Naive B cell (primary cell): Measurements from ENCODE around the gene HCFC2. TPM values are rescaled to one million over a fixed set of nuclear protein-coding genes. Genes with fewer than 3 reads are reported as not detected.
"Not testable (repeated sequence)": the region's sequence is repeated elsewhere in the genome, so short reads cannot be mapped to it uniquely, and the experiment has no call there.

Experiments
- ATAC-seq, 2 donors: fragments of 150-1000 bp; cut with Tn5 transposase; 2 replicates each; pipeline ENCODE4 v1.10.0; 2021; ENCODE audit warnings: low read depth in 2 of 2, mild to moderate bottlenecking in 2 of 2, moderate library complexity in 2 of 2
- DNase-seq: peaks from one replicate; pipeline ENCODE4 v3.0.0; 2022
- H3K27ac Mint-ChIP-seq, 6 donors: one replicate each; pipeline ENCODE4 v1.8.0; 2020 to 2022; ENCODE audit warnings: mild to moderate bottlenecking in 6 of 6, mixed read lengths in 6 of 6, moderate library complexity in 5 of 6, inconsistent platforms in 2 of 6
- H3K27me3 Mint-ChIP-seq, 3 donors: one replicate each; pipeline ENCODE4 v1.8.0; 2021 to 2022; ENCODE audit warnings: mixed read lengths in 3 of 3, mild to moderate bottlenecking in 1 of 3
- H3K36me3 Mint-ChIP-seq, 2 donors: one replicate each; pipeline ENCODE4 v1.8.0; 2020 to 2022; ENCODE audit warnings: mixed read lengths in 2 of 2, inconsistent platforms in 1 of 2, mild to moderate bottlenecking in 1 of 2
- H3K4me1 Mint-ChIP-seq, 3 donors: one replicate each; pipeline ENCODE4 v1.8.0; 2020 to 2022; ENCODE audit warnings: mixed read lengths in 3 of 3, inconsistent platforms in 1 of 3, mild to moderate bottlenecking in 1 of 3, moderate library complexity in 1 of 3
- H3K4me3 Mint-ChIP-seq, 8 donors: one replicate each; pipeline ENCODE4 v1.8.0; 2020 to 2022; ENCODE audit warnings: mild to moderate bottlenecking in 8 of 8, mixed read lengths in 8 of 8, moderate library complexity in 8 of 8, inconsistent platforms in 2 of 8
- H3K9me3 Mint-ChIP-seq, 7 donors: one replicate each; pipeline ENCODE4 v1.8.0; 2020 to 2022; ENCODE audit warnings: mixed read lengths in 7 of 7, mild to moderate bottlenecking in 5 of 7, inconsistent platforms in 2 of 7, moderate library complexity in 1 of 7
- polyA plus RNA-seq, 6 donors: library from polyadenylated mRNA; unstranded; fragments of 300-500 nt; fragmentation: Illumina TruSeq; gene quantifications; one replicate each; pipeline ENCODE4 v1.2.3, GENCODE V29; 2021; ENCODE audit warnings: low read depth in 6 of 6

Gene HCFC2
- polyA plus RNA-seq, 6 donors from 2014 or later, result 2.6 to 11.5 (median 6.4) TPM

DNA sequence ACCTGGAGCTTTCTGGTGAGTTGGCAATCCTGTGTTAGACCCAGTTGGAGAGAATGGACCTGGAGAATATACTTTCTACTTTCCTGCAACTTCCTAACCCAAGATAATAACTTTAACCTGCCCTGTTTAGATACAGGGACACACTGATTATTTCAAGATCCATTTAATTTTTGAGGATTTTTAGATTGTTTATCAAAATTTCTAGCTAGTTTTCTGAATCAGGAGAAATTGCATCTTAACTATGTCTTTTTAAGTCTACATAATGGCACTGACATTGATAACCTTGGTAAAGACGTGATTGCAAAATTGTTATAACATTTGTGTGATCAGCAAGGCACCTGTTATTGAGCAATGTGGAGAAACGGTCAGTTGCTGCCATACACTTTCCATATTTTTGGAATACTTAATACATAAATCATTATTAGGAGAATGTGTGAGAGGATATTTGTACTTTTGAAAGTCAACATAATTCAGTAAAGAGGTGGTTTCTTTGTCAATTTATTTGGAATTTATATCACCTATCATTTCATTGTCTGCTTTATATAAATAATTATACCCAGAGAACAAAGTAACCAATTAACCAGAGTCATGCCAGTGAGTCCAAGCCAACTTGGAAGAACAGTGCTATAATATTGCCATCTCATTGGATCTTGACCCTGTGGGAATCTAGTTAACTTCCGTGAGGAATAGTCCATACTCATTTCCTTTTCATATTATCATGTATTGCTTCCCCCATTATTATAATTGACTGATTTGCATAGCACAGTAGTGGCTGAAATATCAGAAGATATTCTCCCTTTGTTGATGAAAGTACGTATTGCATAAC, 45.3 kb downstream of the HCFC2 start:
- no peak for DNase-seq
- ATAC-seq, result no peak
- Mint-ChIP-seq H3K4me3 (no peak overlapping the region), H3K4me1 (peaks cover 9 to 17% (median 9%) of the 10 kb centered on the region in 3 donors), H3K36me3 (peaks cover 0 to under 1% of the 10 kb centered on the region in 2 donors), H3K27ac (peak overlapping the region in 2 of 6 donors; percentile 32 to 60), H3K9me3 (no peaks in the 10 kb centered on the region), H3K27me3 (no peaks in the 10 kb centered on the region)

DNA sequence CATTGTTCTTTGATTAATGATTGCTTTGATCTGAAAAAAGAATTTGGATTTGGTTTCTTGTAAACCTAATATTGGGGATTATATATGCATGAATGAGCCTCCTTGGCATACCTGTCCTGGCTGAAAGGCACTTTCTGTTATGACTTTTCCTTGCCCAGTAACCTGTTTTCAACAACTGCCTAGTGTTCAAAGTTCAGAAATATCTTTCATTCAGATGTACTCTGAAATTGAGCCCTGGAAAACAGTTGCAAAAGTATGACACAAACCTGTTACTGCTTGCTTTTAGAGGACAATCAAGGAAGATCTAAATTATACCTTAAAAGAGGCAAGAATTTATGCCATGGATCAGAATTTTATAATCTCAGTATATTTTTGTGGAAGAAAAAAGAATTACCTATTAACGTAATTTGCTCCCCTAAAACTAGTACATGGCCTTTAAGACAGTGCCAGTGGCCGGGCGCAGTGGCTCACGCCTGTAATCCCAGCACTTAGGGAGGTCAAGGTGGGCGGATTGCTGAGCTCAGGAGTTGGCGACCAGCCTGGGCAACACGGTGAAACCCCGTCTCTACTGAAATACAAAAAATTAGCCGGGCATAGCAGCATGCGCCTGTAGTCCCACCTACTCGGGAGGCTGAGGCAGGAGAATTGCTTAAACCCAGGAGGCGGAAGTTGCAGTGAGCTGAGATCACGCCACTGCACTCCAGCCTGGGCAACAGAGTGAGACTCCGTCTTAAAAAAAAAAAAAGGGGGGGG, 50.7 kb downstream of the HCFC2 start:
- DNase-seq, H3K9me3 Mint-ChIP-seq, H3K27me3 Mint-ChIP-seq, ATAC-seq, H3K4me3 Mint-ChIP-seq, H3K4me1 Mint-ChIP-seq, H3K27ac Mint-ChIP-seq, H3K36me3 Mint-ChIP-seq: not testable (repeated sequence)

DNA sequence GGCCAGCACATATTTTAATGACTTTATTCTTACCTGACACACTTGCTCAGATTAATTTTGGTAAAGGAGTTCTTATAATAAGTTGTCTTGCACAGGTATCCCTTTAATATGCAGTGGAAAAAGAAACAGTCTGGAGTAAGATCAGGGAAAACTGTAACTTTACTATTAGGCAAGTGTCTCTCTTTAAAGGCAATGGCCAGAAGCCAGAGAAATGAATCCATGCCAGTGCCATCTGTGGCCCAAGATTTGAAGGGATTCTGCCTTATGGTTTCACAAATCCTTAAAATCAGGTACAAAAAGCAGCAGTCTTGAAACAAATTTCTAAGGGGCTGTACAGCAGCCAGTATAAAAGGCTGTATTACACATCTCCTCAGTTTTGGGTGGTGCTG, 51.2 kb downstream of the HCFC2 start:
- Mint-ChIP-seq H3K27ac (peak overlapping the region in 1 of 6 donors; percentile 29), H3K4me1 (peaks cover 0 to 5% (median 2%) of the 10 kb centered on the region in 3 donors), H3K36me3 (peaks cover 0 to 8% of the 10 kb centered on the region in 2 donors), H3K9me3 (no peaks in the 10 kb centered on the region), H3K27me3 (no peaks in the 10 kb centered on the region), H3K4me3 (no peak overlapping the region)
- ATAC-seq, result no peak
- no peak for DNase-seq

DNA sequence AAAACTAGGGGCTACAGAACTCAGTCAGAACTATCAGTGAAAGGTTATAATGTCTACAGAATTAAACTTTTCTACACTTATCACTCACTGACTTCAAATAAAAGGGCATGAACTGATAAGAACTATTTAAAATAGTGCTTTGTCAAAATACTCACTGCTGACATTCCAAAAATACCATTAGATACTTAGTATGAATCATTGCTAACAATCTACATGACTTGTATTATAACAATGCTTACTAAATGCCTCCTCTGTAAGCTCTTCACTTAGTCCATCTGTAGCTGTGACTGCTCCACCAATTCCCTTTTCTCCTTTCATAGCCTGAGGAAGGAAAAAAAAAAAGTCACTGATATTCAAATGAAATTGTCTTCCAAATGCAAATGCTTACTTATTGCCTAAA, 56.7 kb downstream of the HCFC2 start:
- no peak overlapping the region for H3K27ac Mint-ChIP-seq

DNA sequence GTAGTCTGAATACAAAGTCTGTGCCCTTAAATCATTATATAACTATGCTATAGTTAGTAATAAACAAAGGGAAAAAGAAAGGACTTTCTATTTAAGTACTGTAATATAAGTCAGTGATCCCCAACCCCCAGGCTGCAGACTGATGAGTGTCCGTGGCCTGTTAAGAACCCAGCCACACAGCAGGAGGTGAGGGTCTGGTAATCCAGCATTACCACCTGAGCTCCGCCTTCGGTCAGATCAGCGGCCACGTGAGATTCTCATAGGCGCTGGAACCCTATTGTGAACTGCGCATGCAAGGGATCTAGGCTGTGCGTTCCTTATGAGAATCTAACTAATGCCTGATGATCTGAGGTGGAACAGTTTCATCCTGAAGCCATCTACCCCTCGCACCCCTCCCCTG, 58.0 kb downstream of the HCFC2 start:
- no peaks in the 10 kb centered on the region for H3K27me3 Mint-ChIP-seq
- ATAC-seq, result no peak
- no peak for DNase-seq
- H3K9me3 Mint-ChIP-seq, result no peaks in the 10 kb centered on the region
- H3K4me1 Mint-ChIP-seq, result no peaks in the 10 kb centered on the region
- peaks cover 0 to 16% of the 10 kb centered on the region in 2 donors for H3K36me3 Mint-ChIP-seq
- H3K4me3 Mint-ChIP-seq, result no peak overlapping the region
- H3K27ac Mint-ChIP-seq, result no peak overlapping the region

More for the DNA sequence above, 56.7 kb downstream of the HCFC2 start:
- DNase-seq (no peak), ATAC-seq (no peak)
- Mint-ChIP-seq H3K36me3 (peaks cover 0 to 14% of the 10 kb centered on the region in 2 donors), H3K4me1 (peaks cover 0 to under 1% (median 0%) of the 10 kb centered on the region in 3 donors), H3K4me3 (no peak overlapping the region), H3K27me3 (no peaks in the 10 kb centered on the region), H3K9me3 (no peaks in the 10 kb centered on the region)

DNA sequence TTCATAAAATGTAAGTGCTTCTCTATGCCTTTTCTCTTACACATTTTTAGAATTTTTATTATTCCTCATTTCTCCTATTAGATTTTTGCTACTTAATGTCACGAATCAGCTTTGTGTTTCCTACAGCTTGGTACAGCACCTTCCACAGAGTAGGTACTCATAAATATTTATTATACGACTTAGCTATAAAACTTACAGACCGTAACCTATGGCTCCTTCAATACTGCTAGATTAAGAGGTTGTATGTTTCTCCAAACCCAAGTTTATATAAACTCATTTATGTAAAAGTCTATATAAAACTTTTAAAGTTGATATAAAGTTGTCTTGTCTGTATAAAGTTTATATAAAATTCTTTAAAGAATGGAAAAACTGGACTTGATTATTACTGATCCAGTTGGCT, 62.2 kb downstream of the HCFC2 start:
- ATAC-seq, result no peak
- Mint-ChIP-seq H3K36me3 (peaks cover 0 to 5% of the 10 kb centered on the region in 2 donors), H3K9me3 (no peaks in the 10 kb centered on the region)

DNA sequence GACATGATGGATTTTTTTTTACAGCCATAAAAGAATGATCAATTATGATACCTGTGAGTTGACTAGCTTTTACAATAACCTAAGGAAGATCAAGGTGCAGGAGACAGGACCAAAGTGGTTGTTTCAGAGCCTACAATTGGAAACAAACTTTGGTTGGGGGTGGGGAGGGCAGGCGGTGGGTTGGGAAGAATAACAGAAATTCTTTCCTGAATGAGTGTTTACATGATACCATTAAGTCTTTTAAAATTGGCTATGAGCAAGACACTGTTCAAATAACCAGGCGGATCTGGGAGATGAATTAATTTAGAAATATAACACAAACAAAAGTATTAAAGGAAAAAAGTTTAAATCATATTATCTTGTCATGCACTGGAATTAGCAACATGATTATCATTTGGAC, 66.4 kb downstream of the HCFC2 start:
- no peak for DNase-seq
- H3K36me3 Mint-ChIP-seq, result peaks cover 8 to 10% of the 10 kb centered on the region in 2 donors
- H3K4me1 Mint-ChIP-seq, result peaks cover 13 to 17% (median 14%) of the 10 kb centered on the region in 3 donors

More for the DNA sequence above, 62.2 kb downstream of the HCFC2 start:
- H3K27me3 Mint-ChIP-seq, result no peaks in the 10 kb centered on the region
- peaks cover 3 to 7% (median 7%) of the 10 kb centered on the region in 3 donors for H3K4me1 Mint-ChIP-seq
- DNase-seq, result no peak
- no peak overlapping the region for H3K27ac Mint-ChIP-seq
- no peak overlapping the region for H3K4me3 Mint-ChIP-seq

DNA sequence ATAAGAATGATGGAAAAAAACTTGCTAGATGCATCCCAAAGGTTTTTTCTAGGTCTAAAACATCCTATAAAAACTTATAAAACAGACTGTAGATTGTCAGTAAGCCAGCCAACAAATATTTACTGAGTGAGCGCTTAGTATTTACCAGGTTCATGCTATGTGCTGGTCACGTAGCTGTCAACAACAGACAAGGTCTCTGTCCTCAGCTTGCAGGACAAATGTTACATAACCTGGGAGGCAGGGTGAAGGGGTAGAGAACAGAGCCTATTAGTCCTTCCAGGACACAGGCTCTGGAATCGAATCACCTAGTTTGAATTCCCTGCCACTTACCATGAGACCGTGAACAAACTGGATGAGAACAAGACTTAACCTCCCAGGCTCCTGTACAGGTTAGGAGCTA, 67.3 kb downstream of the HCFC2 start:
- H3K27ac Mint-ChIP-seq, result no peak overlapping the region
- no peak overlapping the region for H3K4me3 Mint-ChIP-seq
- H3K27me3 Mint-ChIP-seq, result no peaks in the 10 kb centered on the region
- ATAC-seq, result no peak
- DNase-seq, result no peak
- peaks cover 3 to 10% of the 10 kb centered on the region in 2 donors for H3K36me3 Mint-ChIP-seq
- peaks cover 14 to 19% (median 18%) of the 10 kb centered on the region in 3 donors for H3K4me1 Mint-ChIP-seq
- no peaks in the 10 kb centered on the region for H3K9me3 Mint-ChIP-seq

More for the DNA sequence above, 66.4 kb downstream of the HCFC2 start:
- ATAC-seq, result no peak
- no peak overlapping the region for H3K4me3 Mint-ChIP-seq
- H3K27ac Mint-ChIP-seq, result no peak overlapping the region
- H3K27me3 Mint-ChIP-seq, result no peaks in the 10 kb centered on the region
- no peaks in the 10 kb centered on the region for H3K9me3 Mint-ChIP-seq

DNA sequence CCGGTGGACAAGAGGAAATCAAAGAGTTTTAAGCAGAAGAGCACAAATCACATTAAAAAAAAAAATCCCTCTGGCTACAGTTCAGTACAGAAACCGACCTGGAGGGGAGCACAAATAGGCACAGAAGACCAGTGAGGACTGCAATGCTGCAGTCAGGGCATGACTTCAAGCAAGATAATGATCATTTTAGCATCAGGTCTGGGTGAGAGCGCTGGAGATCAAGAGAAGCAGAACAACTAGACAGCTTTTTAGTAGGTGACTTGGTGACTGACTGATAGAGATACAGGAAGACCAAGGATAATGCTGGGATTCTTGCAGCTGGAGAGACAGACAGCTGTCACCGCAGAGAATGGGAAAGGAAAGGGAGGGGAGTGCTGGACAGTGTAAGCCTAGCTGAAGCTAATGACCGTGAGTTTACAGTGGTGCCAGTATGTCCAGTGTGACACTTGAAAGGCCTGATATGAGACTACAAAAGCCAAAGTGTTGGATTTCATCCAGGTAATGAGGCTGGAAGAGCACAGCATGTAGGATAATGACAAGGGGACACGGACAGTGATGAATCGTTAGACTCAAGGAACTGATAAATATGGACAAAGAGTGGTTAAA, 68.1 kb downstream of the HCFC2 start:
- Mint-ChIP-seq H3K9me3 (no peaks in the 10 kb centered on the region), H3K27me3 (no peaks in the 10 kb centered on the region), H3K4me3 (peak overlapping the region in 1 of 8 donors; percentile 2), H3K4me1 (peaks cover 14 to 26% (median 24%) of the 10 kb centered on the region in 3 donors), H3K27ac (peak overlapping the region in 1 of 6 donors; percentile 72), H3K36me3 (peaks cover 3 to 10% of the 10 kb centered on the region in 2 donors)
- ATAC-seq (no peak), DNase-seq (no peak)

DNA sequence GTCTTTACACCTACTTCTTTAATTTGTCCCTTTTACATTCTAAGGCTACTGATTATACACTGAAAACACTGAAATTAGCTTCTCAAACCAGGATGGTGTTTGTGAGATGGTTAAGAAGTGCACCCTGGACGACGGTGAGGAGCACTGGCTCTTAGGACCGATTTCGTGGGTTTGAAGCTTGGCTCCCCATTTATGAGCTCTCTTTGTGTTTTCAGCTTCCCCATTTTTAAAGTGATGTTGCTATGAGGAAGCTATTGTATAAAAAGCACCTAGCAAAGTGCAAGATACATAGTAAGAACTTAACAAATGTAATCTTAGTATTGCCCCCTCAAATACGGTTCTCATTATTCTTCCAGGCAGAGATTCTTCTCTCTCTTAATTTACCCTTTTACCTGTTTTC, 69.0 kb downstream of the HCFC2 start:
- Mint-ChIP-seq H3K4me3 (peak overlapping the region in 1 of 8 donors; percentile 12), H3K27me3 (no peaks in the 10 kb centered on the region), H3K4me1 (peaks cover 14 to 26% (median 24%) of the 10 kb centered on the region in 3 donors), H3K9me3 (no peaks in the 10 kb centered on the region), H3K36me3 (peaks cover 3 to 10% of the 10 kb centered on the region in 2 donors), H3K27ac (peak overlapping the region in 1 of 6 donors; percentile 31)
- ATAC-seq (no peak), DNase-seq (no peak)

DNA sequence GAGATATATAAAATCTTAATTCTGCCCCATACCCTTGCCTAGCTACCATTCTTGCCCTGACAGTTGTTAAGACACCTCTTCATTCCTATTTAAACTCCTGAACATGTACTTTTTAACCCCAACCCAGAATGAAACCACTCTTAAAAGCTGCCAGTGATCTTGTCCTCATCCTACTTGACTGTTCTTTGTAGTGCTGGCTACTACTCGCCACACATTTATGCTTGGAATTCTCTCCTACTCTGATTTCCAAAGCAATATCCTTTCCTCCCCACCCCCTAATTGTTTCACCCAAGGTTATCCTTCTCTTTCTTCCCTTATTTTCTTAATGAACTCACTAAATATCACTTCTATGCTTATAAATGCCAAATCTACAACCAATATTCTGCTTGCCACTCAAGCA, 69.5 kb downstream of the HCFC2 start:
- H3K9me3 Mint-ChIP-seq, result no peaks in the 10 kb centered on the region
- no peak overlapping the region for H3K27ac Mint-ChIP-seq
- ATAC-seq, result no peak
- peaks cover 3 to 10% of the 10 kb centered on the region in 2 donors for H3K36me3 Mint-ChIP-seq
- H3K4me1 Mint-ChIP-seq, result peaks cover 13 to 26% (median 24%) of the 10 kb centered on the region in 3 donors
- H3K4me3 Mint-ChIP-seq, result no peak overlapping the region
- H3K27me3 Mint-ChIP-seq, result no peaks in the 10 kb centered on the region
- DNase-seq, result no peak

DNA sequence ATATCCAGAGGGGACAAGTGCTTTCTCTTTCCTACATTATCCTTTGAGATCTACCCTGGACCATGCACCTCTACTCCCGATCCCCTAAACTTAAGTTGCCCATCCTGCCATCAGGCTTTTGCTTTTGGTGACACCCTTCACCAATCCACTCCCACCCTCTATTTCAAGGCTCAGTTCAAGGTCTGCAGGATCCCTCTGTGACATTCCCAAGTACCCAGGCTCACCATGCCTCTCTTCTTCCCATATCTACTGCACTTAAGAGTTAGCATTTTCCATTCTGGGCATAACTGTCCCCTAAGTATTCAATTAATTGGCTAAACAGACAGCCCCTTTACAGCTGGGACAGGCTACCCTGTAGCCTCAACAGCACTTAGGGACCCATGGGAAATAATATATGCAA, 70.6 kb downstream of the HCFC2 start:
- peaks cover 3 to 10% of the 10 kb centered on the region in 2 donors for H3K36me3 Mint-ChIP-seq
- no peak for ATAC-seq

DNA sequence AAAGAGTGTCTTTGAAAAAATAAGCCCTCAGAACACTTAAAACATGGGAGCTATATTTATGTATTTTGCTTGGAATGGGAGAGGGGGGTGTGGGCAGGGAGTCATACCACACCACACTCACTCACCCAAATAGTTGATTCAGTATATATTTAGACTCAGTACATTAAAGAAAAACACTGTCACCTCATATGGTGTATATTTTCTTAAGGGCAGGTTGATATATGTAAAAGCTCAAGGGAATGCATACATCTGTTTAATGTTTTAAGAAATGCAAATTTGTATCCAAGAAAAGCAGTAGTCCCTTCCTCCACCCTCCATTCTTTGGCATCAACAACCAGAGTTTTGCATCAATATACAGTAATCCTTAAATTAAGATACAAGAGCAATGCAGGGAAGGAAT, 72.2 kb downstream of the HCFC2 start:
- no peaks in the 10 kb centered on the region for H3K9me3 Mint-ChIP-seq
- ATAC-seq (no peak), DNase-seq (no peak)
- no peaks in the 10 kb centered on the region for H3K27me3 Mint-ChIP-seq
- H3K4me3 Mint-ChIP-seq, result peak overlapping the region in 7 of 8 donors; percentile 71 to 95 (median 93)
- peaks cover 3 to 10% of the 10 kb centered on the region in 2 donors for H3K36me3 Mint-ChIP-seq
- peak overlapping the region in 2 of 6 donors; percentile 71 to 93 for H3K27ac Mint-ChIP-seq
- H3K4me1 Mint-ChIP-seq, result peaks cover 8 to 28% (median 17%) of the 10 kb centered on the region in 3 donors

More for the DNA sequence above, 70.6 kb downstream of the HCFC2 start:
- Mint-ChIP-seq H3K27ac (no peak overlapping the region), H3K9me3 (no peaks in the 10 kb centered on the region), H3K4me1 (peaks cover 8 to 28% (median 17%) of the 10 kb centered on the region in 3 donors), H3K4me3 (no peak overlapping the region), H3K27me3 (no peaks in the 10 kb centered on the region)
- DNase-seq, result no peak
